ENCODE data around the gene RSKR.

GRCh38 chr17:28624148-28624547 lies 10.2 kb upstream of the RSKR start:
- TF ChIP-seq POLR2A (IDR thresholded peaks at IDR 0.05) (no peak), CTCF (IDR thresholded peaks at IDR 0.05) (no peak)
